SU-DHL-6 (cell line): ENCODE measurements around the gene CHRNA4.

Source experiments
- EZH2phosphoT487 ChIP-seq: fragments of 200-600 bp; sonication (generic), shearing (Covaris generic); conservative IDR thresholded peaks from 2 replicates; pipeline ENCODE4 v1.6.1; 2018; ENCODE audit warnings: mild to moderate bottlenecking, antibody characterized with exemption, low read length, moderate library complexity, mixed read lengths
- TF ChIP-seq, protein P1 (sequence below): fragments of 200-600 bp; sonication (generic); IDR thresholded peaks from one replicate; pipeline ENCODE4 v1.5.1; 2017; ENCODE audit warnings: antibody characterized with exemption, mild to moderate bottlenecking, low read length, moderate library complexity; ENCODE audit not compliant: insufficient read depth, poor library complexity, severe bottlenecking

DNA sequence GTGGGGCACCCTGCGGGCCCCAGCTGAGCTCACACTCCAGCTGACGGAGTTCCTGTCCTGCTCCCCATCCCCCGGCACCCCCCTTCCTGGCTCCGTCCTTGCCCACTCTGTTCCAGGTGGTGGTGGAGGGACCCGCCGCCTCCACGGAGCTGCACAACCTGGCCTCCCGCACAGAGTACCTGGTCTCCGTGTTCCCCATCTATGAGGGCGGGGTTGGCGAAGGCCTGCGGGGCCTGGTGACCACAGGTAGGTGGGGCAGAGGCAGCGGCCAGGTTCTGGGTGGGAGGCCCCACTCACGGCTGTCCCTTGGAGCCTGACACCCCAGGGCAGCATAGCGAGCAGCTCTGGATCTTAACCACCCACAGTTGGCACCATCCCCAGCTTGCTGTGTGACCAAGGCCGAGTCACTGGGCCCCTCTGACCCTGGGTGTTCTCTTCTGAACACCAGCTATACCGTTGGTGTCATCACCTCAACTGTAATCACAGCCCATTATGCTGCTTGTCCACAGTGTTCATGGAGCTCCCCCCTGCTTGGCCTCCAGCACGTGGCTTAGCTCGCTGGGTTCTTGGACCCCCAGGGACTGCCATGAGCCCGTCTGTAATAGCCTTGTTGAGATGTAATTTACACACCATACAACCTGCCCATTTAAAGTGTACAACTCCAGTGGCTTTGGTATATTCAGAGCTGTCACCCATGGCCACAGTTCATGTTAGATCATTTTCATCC, 50.7 kb downstream of the CHRNA4 start:
- no peak for TF ChIP-seq EZH2phosphoT487
- TF ChIP-seq, protein P1, sequence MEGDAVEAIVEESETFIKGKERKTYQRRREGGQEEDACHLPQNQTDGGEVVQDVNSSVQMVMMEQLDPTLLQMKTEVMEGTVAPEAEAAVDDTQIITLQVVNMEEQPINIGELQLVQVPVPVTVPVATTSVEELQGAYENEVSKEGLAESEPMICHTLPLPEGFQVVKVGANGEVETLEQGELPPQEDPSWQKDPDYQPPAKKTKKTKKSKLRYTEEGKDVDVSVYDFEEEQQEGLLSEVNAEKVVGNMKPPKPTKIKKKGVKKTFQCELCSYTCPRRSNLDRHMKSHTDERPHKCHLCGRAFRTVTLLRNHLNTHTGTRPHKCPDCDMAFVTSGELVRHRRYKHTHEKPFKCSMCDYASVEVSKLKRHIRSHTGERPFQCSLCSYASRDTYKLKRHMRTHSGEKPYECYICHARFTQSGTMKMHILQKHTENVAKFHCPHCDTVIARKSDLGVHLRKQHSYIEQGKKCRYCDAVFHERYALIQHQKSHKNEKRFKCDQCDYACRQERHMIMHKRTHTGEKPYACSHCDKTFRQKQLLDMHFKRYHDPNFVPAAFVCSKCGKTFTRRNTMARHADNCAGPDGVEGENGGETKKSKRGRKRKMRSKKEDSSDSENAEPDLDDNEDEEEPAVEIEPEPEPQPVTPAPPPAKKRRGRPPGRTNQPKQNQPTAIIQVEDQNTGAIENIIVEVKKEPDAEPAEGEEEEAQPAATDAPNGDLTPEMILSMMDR, result no peak
